Measurements from ENCODE around the gene ELAC1.

GRCh38 chr18:50989711-50990110 is 21.9 kb downstream of the ELAC1 start:
- TF ChIP-seq EZH2 (IDR thresholded peaks at IDR 0.05) (no peak), POLR2AphosphoS5 (IDR thresholded peaks at IDR 0.05; ENCODE audit: borderline replicate concordance, low read depth, low read length) (no peak)

Measured in SK-N-MC (cell line).